Gastroesophageal sphincter (tissue), 4 donors: ENCODE measurements around the gene ITPR2. TPM values are rescaled to one million over a fixed set of nuclear protein-coding genes. Genes with fewer than 3 reads are reported as not detected.
"Not testable (repeated sequence)": the region's sequence is repeated elsewhere in the genome, so short reads cannot be mapped to it uniquely, and the experiment has no call there.

ENCODE experiments used
- ATAC-seq: fragments of 150-250 bp; one replicate; pipeline ENCODE4 v1.9.1; 2016; ENCODE audit warnings: mild to moderate bottlenecking, moderate library complexity
- H3K27ac ChIP-seq, 4 donors: fragments of 200-600 bp; sonication (generic) in 3 of 4; 1 replicate in 3 of 4; 2 replicates in 1 of 4; pipeline ENCODE4 v1.5.1; 2016 to 2019
- H3K27me3 ChIP-seq: fragments of 200-600 bp; sonication (generic); one replicate; pipeline ENCODE4 v1.5.1; 2019
- H3K36me3 ChIP-seq, 2 donors: fragments of 200-600 bp; sonication (generic); one replicate each; pipeline ENCODE4 v1.5.1; 2019; ENCODE audit warnings: control low read depth in 1 of 2
- H3K4me1 ChIP-seq, 3 donors: fragments of 200-600 bp; sonication (generic); 1 replicate in 2 of 3; 2 replicates in 1 of 3; pipeline ENCODE4 v1.5.1; 2016 to 2019; ENCODE audit warnings: control low read depth in 2 of 3
- H3K4me3 ChIP-seq, 2 donors: fragments of 200-600 bp; sonication (generic); one replicate each; pipeline ENCODE4 v1.5.1; 2019; ENCODE audit warnings: mild to moderate bottlenecking in 1 of 2, moderate library complexity in 1 of 2
- H3K9me3 ChIP-seq, 3 donors: fragments of 200-600 bp; sonication (generic); one replicate each; pipeline ENCODE4 v1.5.1; 2017 to 2019; ENCODE audit warnings: control low read depth in 2 of 3
- EP300 ChIP-seq: sonication (generic); formaldehyde crosslinking; IDR thresholded peaks from one replicate; pipeline ENCODE4 v1.6.1; 2017; ENCODE audit warnings: antibody characterized with exemption, mild to moderate bottlenecking
- POLR2A ChIP-seq, 2 donors: fragments of 450-650 bp; IDR thresholded peaks; one replicate each; pipeline ENCODE4 v1.6.1; 2017; ENCODE audit warnings: antibody characterized with exemption in 2 of 2, mild to moderate bottlenecking in 2 of 2, moderate library complexity in 1 of 2
- POLR2AphosphoS5 ChIP-seq: sonication (generic); formaldehyde crosslinking; IDR thresholded peaks from one replicate; pipeline ENCODE4 v1.6.1; 2017; ENCODE audit warnings: antibody characterized with exemption
- WGBS, 2 donors: methylation state at CpG; one replicate each; pipeline ENCODE4 v1.1.5; 2018; ENCODE audit warnings: low coverage in 1 of 2; 5-methylcytosine and 5-hydroxymethylcytosine counted together
- total RNA-seq, 4 donors: library from RNA; depleted of rRNA; stranded (reverse); fragments of >200 nt; gene quantifications; one replicate each; pipeline ENCODE4 v1.1.0, GENCODE V29; 2016
- TF ChIP-seq, protein P1 (sequence below), 4 experiments: fragments of 200-600 bp in 2 of 4; fragments of 450-650 bp in 2 of 4; sonication (generic) in 1 of 4; IDR thresholded peaks; one replicate each; pipeline ENCODE4 v1.5.1; 2017 to 2019; ENCODE audit warnings: antibody characterized with exemption in 4 of 4, mild to moderate bottlenecking in 2 of 4, moderate library complexity in 2 of 4

ITPR2 gene
- total RNA-seq, 4 donors from 2014 or later: 30.8 to 63.0 (median 44.4) TPM

DNA sequence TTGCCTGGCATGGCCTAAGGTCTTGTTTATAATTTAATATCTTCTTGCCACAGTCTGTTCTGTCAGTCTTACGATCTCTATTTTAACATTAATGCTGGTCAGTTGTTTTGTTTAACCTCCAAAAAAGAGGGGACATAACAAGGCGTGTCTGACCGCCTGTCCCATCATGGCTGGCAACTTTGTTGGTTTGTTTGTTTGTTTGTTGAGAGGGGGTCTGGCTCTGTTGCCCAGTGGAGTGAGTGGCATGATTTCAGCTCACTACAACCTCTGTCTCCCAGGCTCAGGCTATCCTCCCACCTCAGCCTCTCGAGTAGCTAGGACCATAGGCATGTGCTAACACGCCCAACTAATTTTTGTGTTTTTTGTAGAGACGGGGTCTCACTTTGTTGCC, 36.1 kb upstream of the ITPR2 start:
- TF ChIP-seq POLR2AphosphoS5 (no peak), POLR2A (IDR thresholded peaks at IDR 0.05) (no peak), EP300 (no peak)
- TF ChIP-seq, protein P1, sequence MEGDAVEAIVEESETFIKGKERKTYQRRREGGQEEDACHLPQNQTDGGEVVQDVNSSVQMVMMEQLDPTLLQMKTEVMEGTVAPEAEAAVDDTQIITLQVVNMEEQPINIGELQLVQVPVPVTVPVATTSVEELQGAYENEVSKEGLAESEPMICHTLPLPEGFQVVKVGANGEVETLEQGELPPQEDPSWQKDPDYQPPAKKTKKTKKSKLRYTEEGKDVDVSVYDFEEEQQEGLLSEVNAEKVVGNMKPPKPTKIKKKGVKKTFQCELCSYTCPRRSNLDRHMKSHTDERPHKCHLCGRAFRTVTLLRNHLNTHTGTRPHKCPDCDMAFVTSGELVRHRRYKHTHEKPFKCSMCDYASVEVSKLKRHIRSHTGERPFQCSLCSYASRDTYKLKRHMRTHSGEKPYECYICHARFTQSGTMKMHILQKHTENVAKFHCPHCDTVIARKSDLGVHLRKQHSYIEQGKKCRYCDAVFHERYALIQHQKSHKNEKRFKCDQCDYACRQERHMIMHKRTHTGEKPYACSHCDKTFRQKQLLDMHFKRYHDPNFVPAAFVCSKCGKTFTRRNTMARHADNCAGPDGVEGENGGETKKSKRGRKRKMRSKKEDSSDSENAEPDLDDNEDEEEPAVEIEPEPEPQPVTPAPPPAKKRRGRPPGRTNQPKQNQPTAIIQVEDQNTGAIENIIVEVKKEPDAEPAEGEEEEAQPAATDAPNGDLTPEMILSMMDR (IDR thresholded peaks at IDR 0.05): no peak
- no peak overlapping the region for H3K4me3 ChIP-seq

DNA sequence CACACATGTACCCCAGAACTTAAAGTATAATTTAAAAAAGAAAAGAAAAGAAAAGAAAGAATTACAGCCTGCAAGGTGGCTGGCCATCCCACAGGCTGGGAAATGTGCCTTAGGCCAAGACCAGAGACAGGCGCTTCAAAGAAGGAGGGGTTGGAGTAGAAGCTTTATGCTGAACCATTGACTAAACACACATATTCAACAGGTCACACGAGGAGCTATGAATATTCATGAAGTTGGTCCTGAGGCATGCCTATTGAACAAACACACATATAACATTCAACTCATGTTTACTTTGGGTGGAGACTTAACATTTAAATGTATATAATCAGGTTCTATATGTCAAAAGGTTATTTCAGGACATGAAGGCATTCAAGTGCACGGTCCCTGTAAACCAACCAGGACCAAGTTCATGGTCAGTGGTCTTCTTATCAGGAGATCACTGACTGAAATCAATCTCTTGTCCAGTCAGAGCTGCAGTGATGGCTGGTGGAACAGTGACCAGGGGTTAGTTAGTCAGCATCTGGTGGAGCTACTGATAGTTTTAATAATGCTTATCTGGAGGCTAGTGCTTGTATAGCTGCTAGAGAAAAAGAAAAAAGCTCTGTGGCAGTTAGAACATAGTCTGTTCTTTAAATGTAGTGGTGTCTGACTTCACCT, 35.6 kb upstream of the ITPR2 start:
- Histone ChIP-seq H3K4me1 (peaks cover 0 to 17% (median 0%) of the 10 kb centered on the region in 3 donors), H3K4me3 (no peak overlapping the region), H3K9me3 (no peaks in the 10 kb centered on the region), H3K27me3 (no peaks in the 10 kb centered on the region), H3K36me3 (no peaks in the 10 kb centered on the region), H3K27ac (no peak overlapping the region)
- no peak for TF ChIP-seq EP300
- TF ChIP-seq POLR2A (IDR thresholded peaks at IDR 0.05): no peak
- no peak for TF ChIP-seq POLR2AphosphoS5
- TF ChIP-seq, protein P1 (IDR thresholded peaks at IDR 0.05): no peak
- no peak for ATAC-seq
- WGBS, 2 donors: 82 to 83% methylated on average over 3 of the region's 3 CpGs

More for the DNA sequence above, 36.1 kb upstream of the ITPR2 start:
- ATAC-seq: no peak
- H3K36me3 ChIP-seq: no peaks in the 10 kb centered on the region
- no peak overlapping the region for H3K27ac ChIP-seq
- H3K4me1 ChIP-seq: peaks cover 0 to 17% (median 0%) of the 10 kb centered on the region in 3 donors
- 98 to 100% methylated on average over 2 to 5 of the region's 6 CpGs for WGBS, 2 donors
- H3K9me3 ChIP-seq: no peaks in the 10 kb centered on the region
- no peaks in the 10 kb centered on the region for H3K27me3 ChIP-seq

DNA sequence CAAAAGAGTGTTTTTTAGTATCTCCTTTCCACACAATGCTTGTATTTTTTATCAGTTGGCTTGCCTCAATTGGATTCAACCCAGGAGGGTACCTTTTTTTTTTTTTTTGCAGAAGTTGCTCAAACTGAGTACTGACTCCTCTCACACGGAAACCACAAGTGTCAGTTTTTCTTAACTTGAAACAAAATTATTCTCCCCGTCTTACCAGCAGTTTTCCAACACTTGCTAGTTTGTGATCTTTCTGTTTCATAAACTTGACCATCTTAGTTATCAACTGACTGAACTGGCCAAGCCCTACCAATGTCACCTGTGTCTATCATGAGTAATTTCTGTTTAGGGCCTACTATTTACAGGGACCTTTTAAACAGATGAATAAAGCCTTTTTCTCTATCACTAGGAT, 34.1 kb upstream of the ITPR2 start:
- Histone ChIP-seq H3K9me3 (no peaks in the 10 kb centered on the region), H3K27ac (no peak overlapping the region), H3K36me3 (no peaks in the 10 kb centered on the region), H3K4me1 (peaks cover 0 to 17% (median 0%) of the 10 kb centered on the region in 3 donors), H3K27me3 (no peaks in the 10 kb centered on the region), H3K4me3 (no peak overlapping the region)
- WGBS, 2 donors: 77% methylated on average over 2 of the region's 2 CpGs; no CpG with 5 or more reads in 1 of the 2 donors
- ATAC-seq: no peak
- no peak for TF ChIP-seq POLR2AphosphoS5
- TF ChIP-seq POLR2A (IDR thresholded peaks at IDR 0.05): no peak
- TF ChIP-seq, protein P1 (IDR thresholded peaks at IDR 0.05): no peak
- TF ChIP-seq EP300: no peak

DNA sequence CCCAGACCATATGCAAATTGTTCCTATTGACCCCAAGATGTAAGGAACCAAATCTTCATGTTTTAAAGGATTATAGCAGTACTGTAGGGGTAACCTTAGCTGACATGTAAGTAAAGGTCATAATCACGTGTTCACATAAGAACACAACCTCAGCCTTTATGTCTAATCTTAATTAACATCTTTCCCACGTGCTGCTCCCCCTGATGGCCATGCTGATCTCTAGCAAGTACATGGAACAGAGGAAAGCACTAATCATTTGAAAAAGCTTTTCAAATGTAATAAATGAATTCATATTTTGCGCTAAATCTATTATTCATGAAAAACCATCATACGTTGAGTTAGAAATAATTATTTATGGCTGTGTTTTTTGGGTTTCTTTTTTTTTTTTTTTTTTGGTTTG, 30.5 kb upstream of the ITPR2 start:
- Histone ChIP-seq H3K4me1 (no peaks in the 10 kb centered on the region), H3K36me3 (no peaks in the 10 kb centered on the region), H3K27ac (no peak overlapping the region), H3K4me3 (no peak overlapping the region), H3K9me3 (no peaks in the 10 kb centered on the region), H3K27me3 (no peaks in the 10 kb centered on the region)
- TF ChIP-seq EP300 (no peak), POLR2AphosphoS5 (no peak)
- no peak for ATAC-seq
- WGBS, 2 donors: 61 to 70% methylated on average over 4 of the region's 4 CpGs

DNA sequence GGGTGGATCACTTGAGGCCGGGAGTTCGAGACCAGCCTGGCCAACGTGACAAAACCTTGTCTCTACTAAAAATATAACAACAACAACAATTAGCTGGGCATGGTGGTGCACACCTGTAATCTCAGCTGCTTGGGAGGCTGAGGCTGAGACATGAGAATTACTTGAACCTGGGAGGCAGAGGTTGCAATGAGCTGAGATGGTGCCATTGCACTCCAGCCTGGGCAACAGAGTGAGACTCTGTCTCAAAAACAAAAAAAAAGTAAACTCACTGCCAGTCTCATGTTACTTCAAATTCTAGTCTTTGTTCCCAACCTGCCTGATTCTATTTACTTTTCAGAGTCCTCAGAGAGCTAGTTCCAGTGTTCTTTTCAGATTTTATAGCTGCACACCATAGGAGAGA, 29.8 kb upstream of the ITPR2 start:
- H3K9me3 ChIP-seq, H3K36me3 ChIP-seq, H3K4me3 ChIP-seq, H3K27me3 ChIP-seq, H3K4me1 ChIP-seq, ATAC-seq, H3K27ac ChIP-seq: not testable (repeated sequence)
- WGBS, 2 donors: 100% methylated on average over 1 of the region's 3 CpGs; no CpG with 5 or more reads in 1 of the 2 donors

DNA sequence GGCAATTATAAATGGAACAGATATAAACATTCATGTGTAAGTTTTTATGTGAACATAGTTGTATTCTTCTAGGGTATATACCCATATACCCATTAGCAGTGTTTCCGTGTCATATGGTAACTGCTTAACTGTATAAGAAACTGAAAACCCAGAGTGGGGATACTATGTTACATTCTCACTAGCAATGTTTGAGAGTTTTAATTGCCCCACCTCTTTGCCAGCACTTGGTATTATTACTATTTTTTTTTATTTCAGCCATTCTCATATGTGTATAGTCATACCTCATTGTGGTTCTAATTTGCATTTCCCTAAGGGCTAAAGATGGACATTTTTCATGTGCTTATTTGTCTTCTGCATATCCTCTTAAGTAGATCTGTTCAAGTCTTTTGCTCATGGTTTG, 28.7 kb upstream of the ITPR2 start:
- H3K4me1 ChIP-seq: no peaks in the 10 kb centered on the region
- no peak for ATAC-seq
- WGBS, 2 donors: 96 to 100% methylated on average over 1 of the region's 1 CpG

More for the DNA sequence above, 28.7 kb upstream of the ITPR2 start:
- Histone ChIP-seq H3K27ac (no peak overlapping the region), H3K9me3 (no peaks in the 10 kb centered on the region), H3K27me3 (no peaks in the 10 kb centered on the region), H3K4me3 (no peak overlapping the region), H3K36me3 (no peaks in the 10 kb centered on the region)
- no peak for TF ChIP-seq POLR2A (IDR thresholded peaks at IDR 0.05)
- TF ChIP-seq, protein P1 (IDR thresholded peaks at IDR 0.05): no peak
- TF ChIP-seq EP300: no peak
- TF ChIP-seq POLR2AphosphoS5: no peak
